Heart left ventricle (tissue), 13 donors: ENCODE data around the gene HPF1.

ENCODE experiments used
- CTCF ChIP-seq, 12 donors: fragments of 200-600 bp; sonication (generic) in 4 of 12; IDR thresholded peaks; one replicate each; pipeline versions ENCODE4 v1.5.0 to v1.8.0; 2018 to 2022; ENCODE audit warnings: antibody characterized with exemption in 12 of 12, mild to moderate bottlenecking in 5 of 12
- POLR2A ChIP-seq, 2 donors: fragments of 450-650 bp; IDR thresholded peaks; one replicate each; pipeline ENCODE4 v1.6.1; 2017; ENCODE audit warnings: antibody characterized with exemption in 2 of 2, mild to moderate bottlenecking in 2 of 2, moderate library complexity in 2 of 2
- donor health status: ischemic (EF 13 %, LVEDD 7.1; RV severe dilation, severe dysfunction).
- donor health status: DM: no; HTN: yes; CAD: no.
- donor health status: DM: no; HTN: no; CAD: no.
- donor health status: ischemic (EF 25% LVEDD 6.9; RV normal size, moderate dysfunction).
- donor health status: ischemic (EF 25% LVEDD 5.7; RV mildly dilated, moderate dysfunction).
- donor health status: ischemic (EF 35%, LVEDD 5.7; RV mildly dilated, moderate dysfunction).
- donor health status: nonischemic (EF 11% LVEDD 7.7; RV severe dilation, severe dysfunction).
- donor health status: DM: yes; HTN: yes; CAD: no.
- donor health status: PGD.
- donor health status: ischemic (EF 29% LVEDD 5.4; RV normal size, mild dysfunction).
- donor health status: nonischemic (EF 23%, LVEDD 6.1; RV moderate dilation, normal function).

GRCh38 chr4:169716677-169717076 lies 41.1 kb downstream of the HPF1 start:
- TF ChIP-seq CTCF (IDR thresholded peaks at IDR 0.05) (no peak), POLR2A (IDR thresholded peaks at IDR 0.05) (no peak)
